Endodermal cell (in vitro differentiated cells): Measurements from ENCODE around the gene PPP1R9A. TPM values are rescaled to one million over a fixed set of nuclear protein-coding genes. Genes with fewer than 3 reads are reported as not detected.
A peak's percentile ranks its signal among the peaks of the same experiment; 100 is the strongest.

Source experiments
- DNase-seq: peaks from one replicate; pipeline ENCODE4 v3.0.0-alpha.2; 2017
- H3K27ac ChIP-seq: 2 replicates; pipeline ENCODE4 v1.5.1; 2013; ENCODE audit warnings: mild to moderate bottlenecking, low read depth, low read length, moderate library complexity
- H3K27me3 ChIP-seq: 2 replicates; pipeline ENCODE4 v1.6.1; 2013; ENCODE audit warnings: mild to moderate bottlenecking, low read length, moderate library complexity; ENCODE audit not compliant: insufficient read depth, control insufficient read depth, poor library complexity, severe bottlenecking
- H3K36me3 ChIP-seq: 2 replicates; pipeline ENCODE4 v1.7.0; 2013; ENCODE audit warnings: mild to moderate bottlenecking, low read length, moderate library complexity; ENCODE audit not compliant: control insufficient read depth, insufficient read depth
- H3K4me1 ChIP-seq: one replicate; pipeline ENCODE4 v1.7.0; 2013; ENCODE audit warnings: low read length; ENCODE audit not compliant: control insufficient read depth, insufficient read depth
- H3K4me3 ChIP-seq: 2 replicates; pipeline ENCODE4 v1.5.1; 2013; ENCODE audit warnings: mild to moderate bottlenecking, low read length, moderate library complexity
- H3K9ac ChIP-seq: 2 replicates; pipeline ENCODE4 v1.6.1; 2013; ENCODE audit warnings: mild to moderate bottlenecking, low read length, moderate library complexity; ENCODE audit not compliant: poor library complexity, severe bottlenecking; ENCODE audit errors: extremely low read depth
- H3K9me3 ChIP-seq: 2 replicates; pipeline ENCODE4 v1.6.1; 2013; ENCODE audit warnings: mild to moderate bottlenecking, low read length, moderate library complexity; ENCODE audit not compliant: control insufficient read depth
- H3K27ac Mint-ChIP-seq: 2 replicates; pipeline ENCODE4 v1.8.0; 2020; ENCODE audit warnings: mixed read lengths
- H3K27me3 Mint-ChIP-seq: 2 replicates; pipeline ENCODE4 v1.8.0; 2021; ENCODE audit warnings: mild to moderate bottlenecking, mixed read lengths; ENCODE audit not compliant: insufficient read depth
- H3K36me3 Mint-ChIP-seq: 2 replicates; pipeline ENCODE4 v1.8.0; 2020; ENCODE audit warnings: low read depth, mixed read lengths
- H3K4me1 Mint-ChIP-seq: 2 replicates; pipeline ENCODE4 v1.8.0; 2020; ENCODE audit warnings: mixed read lengths
- H3K4me3 Mint-ChIP-seq: 2 replicates; pipeline ENCODE4 v1.8.0; 2020; ENCODE audit warnings: mild to moderate bottlenecking, moderate library complexity, mixed read lengths
- H3K9me3 Mint-ChIP-seq: 2 replicates; pipeline ENCODE4 v1.8.0; 2020; ENCODE audit warnings: mild to moderate bottlenecking, mixed read lengths
- WGBS, 2 experiments: methylation state at CpG; one replicate each; pipeline versions ENCODE4 v1.1.5 to v1.1.7; 2013; ENCODE audit warnings: missing lambda C conversion rate in 2 of 2, mixed read lengths in 1 of 2; ENCODE audit not compliant: insufficient coverage in 1 of 2, insufficient read length in 1 of 2; 5-methylcytosine and 5-hydroxymethylcytosine counted together
- total RNA-seq, 2 donors: library from RNA; stranded (reverse); fragmentation: NEBNext Ultra II Directional in 1 of 2; extraction: Animal tissue kit (Norgen Biotek cat#: 25700) in 1 of 2; gene quantifications; 2 replicates in 1 of 2; 3 replicates in 1 of 2; pipeline ENCODE4 v1.2.1, GENCODE V29; 2021
- TF ChIP-seq, protein P1 (sequence below): fragments of 200-600 bp; sonication (generic); conservative IDR thresholded peaks from 2 replicates; pipeline ENCODE4 v1.5.0; 2021; ENCODE audit warnings: antibody characterized with exemption, mild to moderate bottlenecking

PPP1R9A gene
- total RNA-seq, 2 donors from 2014 or later, result 38.7 to 39.4 TPM

DNA sequence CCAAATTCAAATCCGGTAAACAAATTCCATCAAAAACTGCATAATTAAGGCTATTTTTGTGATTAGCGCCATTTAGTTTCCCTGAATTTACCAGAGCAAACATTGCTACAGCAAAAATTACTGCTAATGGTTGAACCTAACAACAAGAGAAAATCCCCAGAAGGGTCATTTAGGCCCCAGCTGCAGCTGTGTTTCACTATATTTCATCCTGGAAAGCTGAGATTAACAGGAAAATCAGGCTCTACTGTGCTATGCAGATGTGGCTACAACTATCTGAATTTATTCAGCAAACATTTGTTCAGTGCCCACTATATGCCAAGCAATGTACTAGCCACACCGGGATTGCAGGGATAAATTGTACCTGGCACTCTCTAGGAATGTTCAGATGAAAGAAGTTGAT, 312.9 kb downstream of the PPP1R9A start:
- no peak overlapping the region for H3K27ac ChIP-seq
- Mint-ChIP-seq H3K27me3 (no peaks in the 10 kb centered on the region), H3K4me3 (no peak overlapping the region), H3K9me3 (peaks cover 8% of the 10 kb centered on the region), H3K4me1 (peaks cover 11% of the 10 kb centered on the region), H3K27ac (no peak overlapping the region), H3K36me3 (no peaks in the 10 kb centered on the region)
- TF ChIP-seq, protein P1, sequence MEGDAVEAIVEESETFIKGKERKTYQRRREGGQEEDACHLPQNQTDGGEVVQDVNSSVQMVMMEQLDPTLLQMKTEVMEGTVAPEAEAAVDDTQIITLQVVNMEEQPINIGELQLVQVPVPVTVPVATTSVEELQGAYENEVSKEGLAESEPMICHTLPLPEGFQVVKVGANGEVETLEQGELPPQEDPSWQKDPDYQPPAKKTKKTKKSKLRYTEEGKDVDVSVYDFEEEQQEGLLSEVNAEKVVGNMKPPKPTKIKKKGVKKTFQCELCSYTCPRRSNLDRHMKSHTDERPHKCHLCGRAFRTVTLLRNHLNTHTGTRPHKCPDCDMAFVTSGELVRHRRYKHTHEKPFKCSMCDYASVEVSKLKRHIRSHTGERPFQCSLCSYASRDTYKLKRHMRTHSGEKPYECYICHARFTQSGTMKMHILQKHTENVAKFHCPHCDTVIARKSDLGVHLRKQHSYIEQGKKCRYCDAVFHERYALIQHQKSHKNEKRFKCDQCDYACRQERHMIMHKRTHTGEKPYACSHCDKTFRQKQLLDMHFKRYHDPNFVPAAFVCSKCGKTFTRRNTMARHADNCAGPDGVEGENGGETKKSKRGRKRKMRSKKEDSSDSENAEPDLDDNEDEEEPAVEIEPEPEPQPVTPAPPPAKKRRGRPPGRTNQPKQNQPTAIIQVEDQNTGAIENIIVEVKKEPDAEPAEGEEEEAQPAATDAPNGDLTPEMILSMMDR, result no peak
- no peaks in the 10 kb centered on the region for H3K4me1 ChIP-seq
- H3K9me3 ChIP-seq, result no peaks in the 10 kb centered on the region
- H3K27me3 ChIP-seq, result no peaks in the 10 kb centered on the region
- WGBS, 2 experiments, result 94% methylated on average over 3 of the region's 3 CpGs
- H3K36me3 ChIP-seq, result no peaks in the 10 kb centered on the region
- DNase-seq, result no peak
- H3K4me3 ChIP-seq, result no peak overlapping the region
- no peak overlapping the region for H3K9ac ChIP-seq

DNA sequence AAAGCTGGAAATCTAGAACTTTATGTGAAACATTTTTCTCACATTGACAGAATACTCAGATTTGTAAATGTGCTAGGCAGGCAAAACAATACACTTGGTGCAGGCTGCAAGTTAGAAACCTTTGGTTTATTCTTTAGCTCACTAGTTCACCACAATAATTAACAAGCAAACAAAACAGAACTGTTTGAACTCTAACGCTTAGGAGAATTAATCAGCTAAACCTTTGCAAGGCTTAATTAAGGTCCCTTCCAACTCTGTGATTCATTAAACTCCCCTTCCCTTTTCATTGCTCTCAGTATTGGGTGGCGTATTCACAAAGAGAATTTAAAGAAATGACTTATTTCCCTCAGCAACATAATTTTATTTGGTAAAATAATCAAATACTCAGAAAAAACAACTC, 317.9 kb downstream of the PPP1R9A start:
- peaks cover 28% of the 10 kb centered on the region for H3K36me3 Mint-ChIP-seq

DNA sequence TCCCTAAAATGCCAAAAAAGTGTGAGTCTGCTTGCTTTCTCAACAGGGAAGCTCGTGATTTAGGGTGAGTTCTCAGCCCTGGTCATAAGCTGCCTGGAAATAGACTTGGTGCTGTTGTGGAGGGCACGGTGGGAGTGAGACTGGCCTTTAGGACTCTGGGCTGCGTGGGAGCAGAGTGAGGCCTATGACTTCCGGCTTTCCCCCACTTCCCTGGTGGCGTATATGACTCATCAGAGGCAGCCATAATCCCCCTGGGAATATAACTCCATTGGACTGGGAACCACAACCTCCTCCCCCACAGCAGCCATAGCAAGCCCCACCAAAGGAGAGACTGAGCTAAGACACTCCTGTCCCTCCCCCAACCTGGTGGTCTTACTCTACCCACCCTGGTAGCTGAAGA, 321.9 kb downstream of the PPP1R9A start:
- Mint-ChIP-seq H3K27ac (peak overlapping the region; percentile 68), H3K27me3 (no peaks in the 10 kb centered on the region), H3K9me3 (peaks cover 15% of the 10 kb centered on the region), H3K4me3 (no peak overlapping the region), H3K4me1 (peaks cover 15% of the 10 kb centered on the region), H3K36me3 (peaks cover 41% of the 10 kb centered on the region)
- Histone ChIP-seq H3K27ac (no peak overlapping the region), H3K36me3 (peaks cover 5% of the 10 kb centered on the region), H3K9ac (no peak overlapping the region), H3K4me1 (no peaks in the 10 kb centered on the region), H3K4me3 (no peak overlapping the region), H3K27me3 (no peaks in the 10 kb centered on the region), H3K9me3 (peaks cover 10% of the 10 kb centered on the region)
- TF ChIP-seq, protein P1, result no peak
- peak; percentile 45 for DNase-seq
- WGBS, 2 experiments, result 90 to 94% methylated on average over 3 to 5 of the region's 5 CpGs

More for the DNA sequence above, 317.9 kb downstream of the PPP1R9A start:
- no peaks in the 10 kb centered on the region for H3K4me1 ChIP-seq
- Mint-ChIP-seq H3K4me1 (peaks cover 16% of the 10 kb centered on the region), H3K27ac (no peak overlapping the region), H3K4me3 (no peak overlapping the region), H3K27me3 (no peaks in the 10 kb centered on the region), H3K9me3 (no peaks in the 10 kb centered on the region)
- WGBS, 2 experiments, result 75% methylated on average over 2 of the region's 2 CpGs; no CpG with 5 or more reads in 1 of the 2 experiments
- H3K27me3 ChIP-seq, result no peaks in the 10 kb centered on the region
- no peak overlapping the region for H3K4me3 ChIP-seq
- H3K9me3 ChIP-seq, result peaks cover under 1% of the 10 kb centered on the region
- H3K36me3 ChIP-seq, result peaks cover 5% of the 10 kb centered on the region
- TF ChIP-seq, protein P1, result no peak
- no peak overlapping the region for H3K9ac ChIP-seq
- no peak for DNase-seq
- H3K27ac ChIP-seq, result no peak overlapping the region
